Heart right ventricle (tissue), 16 donors: ENCODE data around the gene CTBS. TPM values are rescaled to one million over a fixed set of nuclear protein-coding genes. Genes with fewer than 3 reads are reported as not detected.

Experiments used
- ATAC-seq, 8 donors: fragments of 200-7000 bp; cut with Tn5 transposase; one replicate each; pipeline ENCODE4 v1.9.1; 2020; ENCODE audit warnings: mild to moderate bottlenecking in 8 of 8, moderate library complexity in 8 of 8, moderate number of reproducible peaks in 1 of 8
- DNase-seq, 2 donors: peaks; one replicate each; pipeline ENCODE4 v3.0.0-alpha.2; 2020
- H3K27ac ChIP-seq, 10 donors: fragments of 200-600 bp; sonication (generic) in 2 of 10; one replicate each; pipeline versions ENCODE4 v1.5.0 to v1.8.0; 2020 to 2022; ENCODE audit warnings: mild to moderate bottlenecking in 3 of 10
- H3K27me3 ChIP-seq, 7 donors: fragments of 200-600 bp; one replicate each; pipeline ENCODE4 v1.8.0; 2021 to 2022; ENCODE audit warnings: mild to moderate bottlenecking in 2 of 7
- H3K36me3 ChIP-seq, 9 donors: fragments of 200-600 bp; sonication (generic) in 1 of 9; one replicate each; pipeline versions ENCODE4 v1.5.0 to v1.8.0; 2020 to 2022; ENCODE audit warnings: mild to moderate bottlenecking in 2 of 9
- H3K4me1 ChIP-seq, 9 donors: fragments of 200-600 bp; sonication (generic) in 1 of 9; one replicate each; pipeline versions ENCODE4 v1.5.0 to v1.8.0; 2020 to 2022; ENCODE audit warnings: mild to moderate bottlenecking in 4 of 9
- H3K4me3 ChIP-seq, 10 donors: fragments of 200-600 bp; sonication (generic) in 2 of 10; one replicate each; pipeline versions ENCODE4 v1.5.0 to v1.8.0; 2020 to 2022; ENCODE audit warnings: mild to moderate bottlenecking in 7 of 10, moderate library complexity in 2 of 10
- H3K9me3 ChIP-seq, 11 donors: fragments of 200-600 bp in 10 of 11; sonication (generic) in 2 of 11; one replicate each; pipeline versions ENCODE4 v1.5.0 to v1.8.0; 2013 to 2022; ENCODE audit warnings: mild to moderate bottlenecking in 2 of 11, control low read depth in 1 of 11, moderate library complexity in 1 of 11
- WGBS, 2 donors: extraction: QIAGEN DNeasy Blood & Tissue Kit; methylation state at CpG; one replicate each; pipeline ENCODE4 v1.1.7; 2013; ENCODE audit warnings: inconsistent platforms in 1 of 2; 5-methylcytosine and 5-hydroxymethylcytosine counted together
- intact Hi-C, 10 donors: fragments of 100-400 bp; cut with DNase I; formaldehyde crosslinking; loops; one replicate each; pipeline versions ENCODE4 v1.11.1 to v1.14.2; 2022
- polyA plus RNA-seq, 2 donors: library from polyadenylated mRNA; stranded (reverse); fragments of 200-250 nt; gene quantifications; one replicate each; pipeline ENCODE4 v1.2.3, GENCODE V29; 2013
- total RNA-seq, 10 donors: library from RNA; stranded (reverse); fragmentation: NEBNext Ultra II Directional in 3 of 10; extraction: Animal tissue kit (Norgen Biotek cat#: 25700) in 3 of 10; gene quantifications; one replicate each; pipeline versions ENCODE4 v1.2.1 to v1.2.4, GENCODE V29; 2021 to 2023
- TF ChIP-seq, protein P1 (sequence below), 9 donors: fragments of 200-600 bp; sonication (generic) in 2 of 9; IDR thresholded peaks; one replicate each; pipeline versions ENCODE4 v1.5.0 to v1.8.0; 2021 to 2022; ENCODE audit warnings: antibody characterized with exemption in 9 of 9, mild to moderate bottlenecking in 5 of 9, moderate library complexity in 1 of 9
- donor health status: Arrhythmogenic right ventricular cardiomyopathy.
- donor health status: ischemic (EF 13 %, LVEDD 7.1; RV severe dilation, severe dysfunction).
- donor health status: healthy with polysubstance abuse.
- donor health status: DM: no; HTN: yes; CAD: no.
- donor health status: DM: no; HTN: no; CAD: no.
- donor health status: ischemic (EF 25% LVEDD 6.9; RV normal size, moderate dysfunction).
- donor health status: ischemic (EF 25% LVEDD 5.7; RV mildly dilated, moderate dysfunction).
- donor health status: healthy.
- donor health status: DM: yes; HTN: yes; CAD: no.
- donor health status: Ischemic cardiomyopathy.
- donor health status: ischemic (EF 35%, LVEDD 5.7; RV mildly dilated, moderate dysfunction).
- donor health status: nonischemic (EF 11% LVEDD 7.7; RV severe dilation, severe dysfunction).
- donor health status: DM: yes; HTN: yes; CAD: no.
- donor health status: PGD.
- donor health status: ischemic (EF 29% LVEDD 5.4; RV normal size, mild dysfunction).
- donor health status: nonischemic (EF 23%, LVEDD 6.1; RV moderate dilation, normal function).

The CTBS gene
- total and polyA plus RNA-seq, 12 donors, result 3.5 to 13.2 (median 7.2) TPM

DNA sequence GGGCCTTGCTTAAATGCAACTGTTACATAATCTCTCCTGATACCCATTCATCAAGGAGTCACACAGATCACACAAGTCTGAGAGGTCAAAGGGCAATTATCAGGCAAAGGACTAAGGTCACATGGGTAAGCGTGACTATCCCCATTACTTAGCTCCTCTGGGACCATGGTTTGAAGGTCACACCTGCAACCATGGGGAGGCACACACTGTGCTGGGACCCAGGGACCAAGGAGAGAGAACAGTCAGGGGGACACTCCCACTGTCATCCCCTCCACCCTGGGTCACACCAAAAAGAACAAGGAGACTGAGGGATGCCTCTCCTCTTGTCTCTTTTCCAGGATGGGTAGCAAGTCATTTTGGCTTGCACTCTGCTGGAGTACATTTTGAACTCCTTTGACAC lies 30.9 kb upstream of the CTBS start:
- TF ChIP-seq, protein P1, sequence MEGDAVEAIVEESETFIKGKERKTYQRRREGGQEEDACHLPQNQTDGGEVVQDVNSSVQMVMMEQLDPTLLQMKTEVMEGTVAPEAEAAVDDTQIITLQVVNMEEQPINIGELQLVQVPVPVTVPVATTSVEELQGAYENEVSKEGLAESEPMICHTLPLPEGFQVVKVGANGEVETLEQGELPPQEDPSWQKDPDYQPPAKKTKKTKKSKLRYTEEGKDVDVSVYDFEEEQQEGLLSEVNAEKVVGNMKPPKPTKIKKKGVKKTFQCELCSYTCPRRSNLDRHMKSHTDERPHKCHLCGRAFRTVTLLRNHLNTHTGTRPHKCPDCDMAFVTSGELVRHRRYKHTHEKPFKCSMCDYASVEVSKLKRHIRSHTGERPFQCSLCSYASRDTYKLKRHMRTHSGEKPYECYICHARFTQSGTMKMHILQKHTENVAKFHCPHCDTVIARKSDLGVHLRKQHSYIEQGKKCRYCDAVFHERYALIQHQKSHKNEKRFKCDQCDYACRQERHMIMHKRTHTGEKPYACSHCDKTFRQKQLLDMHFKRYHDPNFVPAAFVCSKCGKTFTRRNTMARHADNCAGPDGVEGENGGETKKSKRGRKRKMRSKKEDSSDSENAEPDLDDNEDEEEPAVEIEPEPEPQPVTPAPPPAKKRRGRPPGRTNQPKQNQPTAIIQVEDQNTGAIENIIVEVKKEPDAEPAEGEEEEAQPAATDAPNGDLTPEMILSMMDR (IDR thresholded peaks at IDR 0.05), result no peak
- peak overlapping the region in 1 of 10 donors; percentile 83 for H3K27ac ChIP-seq
- no peaks in the 10 kb centered on the region for H3K36me3 ChIP-seq
- 93 to 100% methylated on average over 1 of the region's 1 CpG for WGBS, 2 donors
- intact Hi-C loops, result loop anchor here in 8 of 10 donors (2.0 to 10.0 kb wide), 9 partner anchors 100 to 672 kb away; partner anchors contain the start of genes GNG5 (in 2 of the 8), PRKACB (in 2 of the 8), SPATA1 (in 2 of the 8) and RPF1 (in 1 of the 8)
- no peaks in the 10 kb centered on the region for H3K27me3 ChIP-seq
- no peak overlapping the region for H3K4me3 ChIP-seq
- DNase-seq (no peak), ATAC-seq (no peak)
- H3K9me3 ChIP-seq, result peaks cover 0 to 24% (median 0%) of the 10 kb centered on the region in 11 donors
- H3K4me1 ChIP-seq, result peaks cover 0 to 25% (median 19%) of the 10 kb centered on the region in 9 donors

DNA sequence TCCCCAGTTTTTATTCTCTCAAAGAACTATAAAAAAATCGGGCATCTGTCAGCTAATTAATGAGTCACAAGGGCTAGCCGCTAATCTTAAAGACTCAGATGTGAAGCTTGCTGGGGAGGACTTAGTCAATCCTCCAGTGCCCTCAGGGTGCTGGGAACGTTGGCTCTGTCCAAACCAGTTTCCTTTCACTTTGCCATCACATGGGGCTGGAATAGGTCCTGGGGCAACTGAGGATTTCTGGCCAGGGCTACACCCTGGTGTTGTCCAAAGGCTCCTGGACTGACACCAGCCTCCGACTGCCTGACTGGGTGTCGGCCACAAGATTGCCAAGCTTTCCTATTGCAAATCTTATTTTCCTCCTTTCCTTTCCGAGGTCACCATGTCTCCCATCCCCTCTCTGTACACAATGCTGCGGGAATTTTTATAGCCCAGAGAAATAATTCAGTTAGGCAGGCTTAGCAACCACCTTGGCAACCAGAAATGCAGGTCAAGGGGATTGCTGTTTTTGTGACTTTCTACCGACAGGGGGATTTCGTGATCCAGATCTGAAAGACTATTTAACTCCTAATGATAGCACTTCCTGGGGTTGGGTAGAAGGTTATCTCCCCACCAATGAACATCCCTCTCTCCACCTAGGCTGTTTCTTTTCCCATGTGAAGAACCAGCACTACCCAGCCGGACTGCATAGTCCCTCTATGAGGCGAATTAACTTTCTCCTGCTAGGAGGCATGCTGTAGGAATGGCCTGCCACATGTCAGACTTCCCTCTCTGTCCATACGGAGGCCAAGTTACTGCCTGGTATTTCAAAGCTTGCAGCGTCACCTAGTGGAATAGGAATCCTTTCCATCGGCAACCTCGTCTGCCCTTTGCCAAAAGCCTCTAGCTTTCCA lies 29.9 kb upstream of the CTBS start:
- Histone ChIP-seq H3K36me3 (no peaks in the 10 kb centered on the region), H3K4me1 (peaks cover 0 to 35% (median 21%) of the 10 kb centered on the region in 9 donors), H3K4me3 (peak overlapping the region in 8 of 10 donors; percentile 17 to 49 (median 44)), H3K27me3 (no peaks in the 10 kb centered on the region), H3K9me3 (peaks cover 0 to 24% (median 0%) of the 10 kb centered on the region in 11 donors), H3K27ac (peak overlapping the region in 9 of 10 donors; percentile 11 to 83 (median 66))
- TF ChIP-seq, protein P1 (IDR thresholded peaks at IDR 0.05), result peak; percentile 37 to 87 (median 74)
- intact Hi-C loops, result loop anchor here in 9 of 10 donors (1.0 to 10.0 kb wide), 13 partner anchors 99 to 672 kb away; partner anchors contain the start of genes PRKACB (in 3 of the 9), GNG5 (in 2 of the 9), SPATA1 (in 2 of the 9) and RPF1 (in 1 of the 9)
- 34 to 46% methylated on average over 15 of the region's 15 CpGs for WGBS, 2 donors
- DNase-seq (peak; percentile 23 to 76), ATAC-seq (peak; percentile 79 to 94 (median 90))

DNA sequence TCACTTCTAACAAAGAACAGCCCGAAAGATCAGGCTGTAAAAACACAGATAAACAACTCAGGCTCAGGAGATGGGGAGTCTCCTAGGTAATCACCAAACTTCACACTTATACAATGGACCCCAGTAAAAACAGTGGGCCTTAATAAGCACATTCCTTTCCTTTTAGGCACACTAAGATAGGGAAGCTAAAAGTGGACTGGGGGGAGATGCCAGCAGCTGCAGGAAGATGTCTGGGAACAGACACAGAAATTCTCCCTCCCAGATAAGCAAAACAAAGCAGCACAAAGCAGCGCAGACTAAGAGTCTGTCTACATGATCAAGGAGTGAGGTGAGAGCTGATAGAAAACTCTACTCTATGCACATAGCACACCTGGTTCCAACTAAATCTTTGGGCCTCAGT lies 29.0 kb upstream of the CTBS start:
- peaks cover 0 to 41% (median 21%) of the 10 kb centered on the region in 9 donors for H3K4me1 ChIP-seq
- TF ChIP-seq, protein P1 (IDR thresholded peaks at IDR 0.05), result no peak
- WGBS, 2 donors, result 21 to 38% methylated on average over 2 of the region's 2 CpGs
- H3K27ac ChIP-seq, result peak overlapping the region in 9 of 10 donors; percentile 11 to 83 (median 66)
- peak overlapping the region in 6 of 10 donors; percentile 31 to 49 (median 46) for H3K4me3 ChIP-seq
- no peak for DNase-seq
- intact Hi-C loops, result loop anchor here in 9 of 10 donors (5.0 to 10.0 kb wide), 10 partner anchors 98 to 671 kb away; partner anchors contain the start of genes PRKACB (in 3 of the 9), GNG5 (in 2 of the 9), SPATA1 (in 2 of the 9) and RPF1 (in 1 of the 9)
- peak in 7 of 8 donors; percentile 25 to 77 (median 39) for ATAC-seq
- no peaks in the 10 kb centered on the region for H3K27me3 ChIP-seq
- H3K36me3 ChIP-seq, result no peaks in the 10 kb centered on the region
- H3K9me3 ChIP-seq, result peaks cover 0 to 24% (median 0%) of the 10 kb centered on the region in 11 donors

DNA sequence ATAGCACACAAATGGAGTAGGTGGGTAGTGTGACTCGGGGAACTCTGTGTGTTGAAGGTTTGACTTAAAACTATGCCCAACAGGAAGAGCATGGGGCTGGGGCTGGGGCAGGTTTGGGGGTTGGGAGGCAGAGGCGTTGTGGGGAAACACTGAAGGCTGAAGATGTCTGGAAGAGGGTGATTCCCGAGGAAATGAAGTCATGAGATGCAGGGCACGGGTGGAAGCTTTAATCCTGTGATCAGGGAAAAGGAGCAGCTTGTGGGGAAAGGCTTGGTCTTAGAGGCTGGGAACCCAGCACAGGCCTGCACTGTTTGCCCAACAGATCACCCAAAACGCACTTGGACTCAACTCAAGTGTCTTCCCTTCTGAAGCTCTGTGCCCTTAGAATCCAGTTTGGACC lies 26.6 kb upstream of the CTBS start:
- WGBS, 2 donors, result 82% methylated on average over 5 of the region's 5 CpGs
- DNase-seq (no peak), ATAC-seq (no peak)
- TF ChIP-seq, protein P1 (IDR thresholded peaks at IDR 0.05), result no peak
- no peak overlapping the region for H3K27ac ChIP-seq
- no peak overlapping the region for H3K4me3 ChIP-seq
- H3K4me1 ChIP-seq, result peaks cover 0 to 41% (median 21%) of the 10 kb centered on the region in 9 donors
- H3K27me3 ChIP-seq, result no peaks in the 10 kb centered on the region
- H3K36me3 ChIP-seq, result no peaks in the 10 kb centered on the region
- peaks cover 0 to 15% (median 0%) of the 10 kb centered on the region in 11 donors for H3K9me3 ChIP-seq
- intact Hi-C loops, result loop anchor here in 9 of 10 donors (5.0 to 10.0 kb wide), 10 partner anchors 96 to 668 kb away; partner anchors contain the start of genes PRKACB (in 3 of the 9), GNG5 (in 2 of the 9), SPATA1 (in 2 of the 9) and RPF1 (in 1 of the 9)
